ENCODE results near the gene USE1. TPM values are rescaled to one million over a fixed set of nuclear protein-coding genes. Genes with fewer than 3 reads are reported as not detected.

USE1 gene
- total RNA-seq, 1 experiment from 2014 or later = 11.8 TPM

- no peak overlapping the region for H3K4me3 Mint-ChIP-seq (ENCODE audit: low read depth, unreplicated experiment)
- no peak for DNase-seq
- no peak for TF ChIP-seq CTCF (IDR thresholded peaks at IDR 0.05; ENCODE audit: unreplicated experiment)
- intact Hi-C loops (cut with micrococcal nuclease; ENCODE audit: unreplicated experiment) = no loop called here
- H3K27me3 Mint-ChIP-seq (ENCODE audit: unreplicated experiment) = no peaks in the 10 kb centered on the region
- no peaks in the 10 kb centered on the region for H3K4me1 Mint-ChIP-seq (ENCODE audit: low read depth, unreplicated experiment)
- CTCF ChIA-PET = no interaction called here
- H3K36me3 Mint-ChIP-seq (ENCODE audit: insufficient read depth, unreplicated experiment) = peaks cover 22% of the 10 kb centered on the region
- no TSS peak for BruUV-seq (replicated peaks)
- H3K9me3 Mint-ChIP-seq (ENCODE audit: low read depth, unreplicated experiment) = peaks cover 3% of the 10 kb centered on the region
- no peak overlapping the region for H3K27ac Mint-ChIP-seq (ENCODE audit: unreplicated experiment)
Observed at GRCh38 chr19:17194608-17195007, 20.5 kb upstream of the USE1 start.

- TF ChIP-seq CTCF (IDR thresholded peaks at IDR 0.05; ENCODE audit: unreplicated experiment) = no peak
- no TSS peak for BruUV-seq (replicated peaks)
- no peak for DNase-seq
- intact Hi-C loops (cut with micrococcal nuclease; ENCODE audit: unreplicated experiment) = no loop called here
- no peaks in the 10 kb centered on the region for H3K27me3 Mint-ChIP-seq (ENCODE audit: unreplicated experiment)
- H3K36me3 Mint-ChIP-seq (ENCODE audit: insufficient read depth, unreplicated experiment) = peaks cover 24% of the 10 kb centered on the region
- peaks cover 3% of the 10 kb centered on the region for H3K9me3 Mint-ChIP-seq (ENCODE audit: low read depth, unreplicated experiment)
- CTCF ChIA-PET = no interaction called here
- no peak overlapping the region for H3K4me3 Mint-ChIP-seq (ENCODE audit: low read depth, unreplicated experiment)
- H3K4me1 Mint-ChIP-seq (ENCODE audit: low read depth, unreplicated experiment) = no peaks in the 10 kb centered on the region
- no peak overlapping the region for H3K27ac Mint-ChIP-seq (ENCODE audit: unreplicated experiment)
Observed at GRCh38 chr19:17195106-17195505, 20.1 kb upstream of the USE1 start.

GRCh38 chr19:17196610-17197009 is 18.5 kb upstream of the USE1 start:
- no peak overlapping the region for H3K4me3 Mint-ChIP-seq (ENCODE audit: low read depth, unreplicated experiment)
- BruUV-seq (replicated peaks) = no TSS peak
- CTCF ChIA-PET = no interaction called here
- no peak overlapping the region for H3K27ac Mint-ChIP-seq (ENCODE audit: unreplicated experiment)
- peaks cover 28% of the 10 kb centered on the region for H3K36me3 Mint-ChIP-seq (ENCODE audit: insufficient read depth, unreplicated experiment)
- H3K27me3 Mint-ChIP-seq (ENCODE audit: unreplicated experiment) = no peaks in the 10 kb centered on the region
- intact Hi-C loops (cut with micrococcal nuclease; ENCODE audit: unreplicated experiment) = no loop called here
- peaks cover 3% of the 10 kb centered on the region for H3K9me3 Mint-ChIP-seq (ENCODE audit: low read depth, unreplicated experiment)
- H3K4me1 Mint-ChIP-seq (ENCODE audit: low read depth, unreplicated experiment) = no peaks in the 10 kb centered on the region
- no peak for DNase-seq
- no peak for TF ChIP-seq CTCF (IDR thresholded peaks at IDR 0.05; ENCODE audit: unreplicated experiment)

GRCh38 chr19:17197666-17198065 is 17.5 kb upstream of the USE1 start:
- CTCF ChIA-PET = no interaction called here
- Mint-ChIP-seq H3K4me3 (ENCODE audit: low read depth, unreplicated experiment) (no peak overlapping the region), H3K9me3 (ENCODE audit: low read depth, unreplicated experiment) (peaks cover 3% of the 10 kb centered on the region), H3K4me1 (ENCODE audit: low read depth, unreplicated experiment) (no peaks in the 10 kb centered on the region), H3K36me3 (ENCODE audit: insufficient read depth, unreplicated experiment) (peaks cover 38% of the 10 kb centered on the region), H3K27ac (ENCODE audit: unreplicated experiment) (no peak overlapping the region), H3K27me3 (ENCODE audit: unreplicated experiment) (no peaks in the 10 kb centered on the region)
- TF ChIP-seq CTCF (IDR thresholded peaks at IDR 0.05; ENCODE audit: unreplicated experiment) = no peak
- BruUV-seq (replicated peaks) = no TSS peak
- DNase-seq = no peak
- intact Hi-C loops (cut with micrococcal nuclease; ENCODE audit: unreplicated experiment) = no loop called here
